Fibroblast of pulmonary artery (primary cell): ENCODE measurements around the gene EHD1.

Experiments used
- DNase-seq: peaks from one replicate; pipeline ENCODE4 v3.0.0-alpha.2; 2010; ENCODE audit warnings: low read depth
- H3K4me3 ChIP-seq: replicated peaks from 2 replicates; pipeline ENCODE4 v1.5.1; 2011; ENCODE audit warnings: low read depth, mild to moderate bottlenecking, control low read depth, low read length, moderate library complexity
- TF ChIP-seq, protein P1 (sequence below): IDR thresholded peaks from 2 replicates; pipeline ENCODE4 v1.5.1; 2011; ENCODE audit warnings: mild to moderate bottlenecking, control low read depth, low read length, inconsistent platforms; ENCODE audit errors: missing control alignments

The EHD1 gene

GRCh38 chr11:64842366-64842759 is 36.1 kb downstream of the EHD1 start:
- TF ChIP-seq, protein P1, sequence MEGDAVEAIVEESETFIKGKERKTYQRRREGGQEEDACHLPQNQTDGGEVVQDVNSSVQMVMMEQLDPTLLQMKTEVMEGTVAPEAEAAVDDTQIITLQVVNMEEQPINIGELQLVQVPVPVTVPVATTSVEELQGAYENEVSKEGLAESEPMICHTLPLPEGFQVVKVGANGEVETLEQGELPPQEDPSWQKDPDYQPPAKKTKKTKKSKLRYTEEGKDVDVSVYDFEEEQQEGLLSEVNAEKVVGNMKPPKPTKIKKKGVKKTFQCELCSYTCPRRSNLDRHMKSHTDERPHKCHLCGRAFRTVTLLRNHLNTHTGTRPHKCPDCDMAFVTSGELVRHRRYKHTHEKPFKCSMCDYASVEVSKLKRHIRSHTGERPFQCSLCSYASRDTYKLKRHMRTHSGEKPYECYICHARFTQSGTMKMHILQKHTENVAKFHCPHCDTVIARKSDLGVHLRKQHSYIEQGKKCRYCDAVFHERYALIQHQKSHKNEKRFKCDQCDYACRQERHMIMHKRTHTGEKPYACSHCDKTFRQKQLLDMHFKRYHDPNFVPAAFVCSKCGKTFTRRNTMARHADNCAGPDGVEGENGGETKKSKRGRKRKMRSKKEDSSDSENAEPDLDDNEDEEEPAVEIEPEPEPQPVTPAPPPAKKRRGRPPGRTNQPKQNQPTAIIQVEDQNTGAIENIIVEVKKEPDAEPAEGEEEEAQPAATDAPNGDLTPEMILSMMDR: no peak
- H3K4me3 ChIP-seq: no peak overlapping the region
- DNase-seq: no peak

GRCh38 chr11:64841592-64842365 is 36.6 kb downstream of the EHD1 start:
- no peak overlapping the region for H3K4me3 ChIP-seq
- TF ChIP-seq, protein P1: no peak
- no peak for DNase-seq

- DNase-seq: no peak
- TF ChIP-seq, protein P1: no peak
Measured at GRCh38 chr11:64839887-64840782, 38.3 kb downstream of the EHD1 start.

GRCh38 chr11:64839335-64839734 is 39.1 kb downstream of the EHD1 start:
- TF ChIP-seq, protein P1: no peak
- no peak for DNase-seq
- no peak overlapping the region for H3K4me3 ChIP-seq

More at GRCh38 chr11:64839887-64840782, 38.3 kb downstream of the EHD1 start:
- no peak overlapping the region for H3K4me3 ChIP-seq

GRCh38 chr11:64838600-64839334 is 39.7 kb downstream of the EHD1 start:
- TF ChIP-seq, protein P1: no peak
- no peak overlapping the region for H3K4me3 ChIP-seq
- DNase-seq: no peak

- H3K4me3 ChIP-seq: no peak overlapping the region
- DNase-seq: no peak
- TF ChIP-seq, protein P1: no peak
Measured at GRCh38 chr11:64837887-64838351, 40.5 kb downstream of the EHD1 start.
